GM12891 (cell line): Measurements from ENCODE around the gene GPR62.

ENCODE experiments used
- PAX5 ChIP-seq: IDR thresholded peaks from 2 replicates; pipeline ENCODE4 v1.6.1; 2011; ENCODE audit warnings: low read length, moderate library complexity, mild to moderate bottlenecking; ENCODE audit not compliant: insufficient read depth, severe bottlenecking
- POLR2A ChIP-seq: IDR thresholded peaks from 2 replicates; pipeline ENCODE4 v1.6.1; 2011; ENCODE audit warnings: low read depth, low read length, control low read depth
- POLR2AphosphoS5 ChIP-seq: IDR thresholded peaks from 2 replicates; pipeline ENCODE4 v1.6.1; 2011; ENCODE audit warnings: low read depth, low read length, control low read depth
- TAF1 ChIP-seq: IDR thresholded peaks from 2 replicates; pipeline ENCODE4 v1.6.1; 2011; ENCODE audit warnings: low read depth, low read length, control low read depth

DNA sequence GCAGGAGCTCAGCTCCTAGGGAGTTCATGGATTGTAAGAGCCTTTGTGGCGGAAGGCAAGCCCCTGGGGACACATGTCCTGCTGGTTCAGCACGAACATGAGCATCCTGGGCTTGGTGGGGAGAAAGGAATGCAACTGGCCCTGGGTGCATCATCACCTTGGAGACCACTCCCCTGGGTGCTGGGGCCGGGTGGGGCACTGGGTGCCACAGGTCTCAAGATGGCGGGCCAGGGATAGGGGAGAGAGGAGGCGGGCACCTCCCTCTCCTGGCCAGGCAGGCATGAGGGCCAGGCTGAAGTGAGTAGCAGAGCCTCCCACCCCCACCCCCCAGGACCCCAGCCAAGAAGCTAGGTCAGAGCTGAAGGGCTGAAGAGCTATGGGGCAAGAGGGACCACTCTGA, 11.3 kb downstream of the GPR62 start:
- TF ChIP-seq PAX5 (no peak), POLR2AphosphoS5 (no peak), TAF1 (no peak), POLR2A (no peak)
